ENCODE results near the gene C1orf35.

C1orf35 gene

GRCh38 chr1:228102791-228103620, at the start of gene C1orf35:
Gene C1orf35, minus strand, starts transcription at chr1:228103325. Its CDS starts 98 bp downstream, at chr1:228103227.
- peak; percentile 87 to 91 for DNase-seq (ENCODE audit: low read depth in 2 of 2)

GRCh38 chr1:228152918-228153258, 49.8 kb upstream of the C1orf35 start:
- no peak for DNase-seq (ENCODE audit: low read depth in 2 of 2)

GRCh38 chr1:228152097-228152917, 49.2 kb upstream of the C1orf35 start:
- DNase-seq (ENCODE audit: low read depth in 2 of 2), result no peak

GRCh38 chr1:228151180-228151925, 48.2 kb upstream of the C1orf35 start:
- DNase-seq (ENCODE audit: low read depth in 2 of 2), result no peak

GRCh38 chr1:228150461-228151179, 47.5 kb upstream of the C1orf35 start:
- DNase-seq (ENCODE audit: low read depth in 2 of 2), result no peak

GRCh38 chr1:228150120-228150460, 47.0 kb upstream of the C1orf35 start:
- DNase-seq (ENCODE audit: low read depth in 2 of 2), result no peak

- no peak for DNase-seq (ENCODE audit: low read depth in 2 of 2)
Measured at GRCh38 chr1:228149406-228150119, 46.4 kb upstream of the C1orf35 start, which contains the start of gene GJC2. Gene GJC2, plus strand, starts transcription at chr1:228149930. Its CDS starts 7,829 bp downstream, at chr1:228157759.

GRCh38 chr1:228148935-228149405, 45.8 kb upstream of the C1orf35 start:
- DNase-seq (ENCODE audit: low read depth in 2 of 2), result no peak

GRCh38 chr1:228148196-228148861, 45.2 kb upstream of the C1orf35 start:
- DNase-seq (ENCODE audit: low read depth in 2 of 2), result no peak

- no peak for DNase-seq (ENCODE audit: low read depth in 2 of 2)
Measured at GRCh38 chr1:228147768-228148167, 44.6 kb upstream of the C1orf35 start.

- no peak for DNase-seq (ENCODE audit: low read depth in 2 of 2)
Measured at GRCh38 chr1:228147151-228147693, 44.1 kb upstream of the C1orf35 start.

- no peak for DNase-seq (ENCODE audit: low read depth in 2 of 2)
Measured at GRCh38 chr1:228146417-228147150, 43.5 kb upstream of the C1orf35 start.

GRCh38 chr1:228145463-228146416, 42.6 kb upstream of the C1orf35 start:
- no peak for DNase-seq (ENCODE audit: low read depth in 2 of 2)

- no peak for DNase-seq (ENCODE audit: low read depth in 2 of 2)
Measured at GRCh38 chr1:228144993-228145343, 41.8 kb upstream of the C1orf35 start.

GRCh38 chr1:228144193-228144992, 41.3 kb upstream of the C1orf35 start:
- no peak for DNase-seq (ENCODE audit: low read depth in 2 of 2)

- DNase-seq (ENCODE audit: low read depth in 2 of 2), result no peak
Measured at GRCh38 chr1:228143480-228144192, 40.5 kb upstream of the C1orf35 start.

GRCh38 chr1:228142701-228143136, 39.6 kb upstream of the C1orf35 start:
- DNase-seq (ENCODE audit: low read depth in 2 of 2), result no peak
